HL-60 (cell line): Measurements from ENCODE around the gene BLOC1S4.

Source experiments
- CTCF ChIP-seq: IDR thresholded peaks from one replicate; pipeline ENCODE4 v1.5.1; 2011; ENCODE audit warnings: low read length, control low read depth, inconsistent platforms; ENCODE audit not compliant: insufficient read depth
- GABPA ChIP-seq: IDR thresholded peaks from 2 replicates; pipeline ENCODE4 v1.6.1; 2012; ENCODE audit warnings: low read depth
- POLR2AphosphoS5 ChIP-seq: IDR thresholded peaks from 2 replicates; pipeline ENCODE4 v1.6.1; 2012; ENCODE audit warnings: low read depth
- REST ChIP-seq: IDR thresholded peaks from 2 replicates; pipeline ENCODE4 v1.6.1; 2012; ENCODE audit warnings: low read depth; ENCODE audit not compliant: insufficient replicate concordance
- SPI1 ChIP-seq: IDR thresholded peaks from 2 replicates; pipeline ENCODE4 v1.6.1; 2012; ENCODE audit warnings: low read depth, mild to moderate bottlenecking, borderline replicate concordance

GRCh38 chr4:6740347-6740746 is 24.4 kb downstream of the BLOC1S4 start:
- TF ChIP-seq CTCF (no peak), SPI1 (no peak), GABPA (no peak), POLR2AphosphoS5 (no peak), REST (no peak)
